IMR-90 (cell line): ENCODE measurements around the gene CD99L2. TPM values are rescaled to one million over a fixed set of nuclear protein-coding genes. Genes with fewer than 3 reads are reported as not detected.

ENCODE experiments used
- ATAC-seq: fragments of 200-7000 bp; cut with Tn5 transposase; 2 replicates; pipeline ENCODE4 v1.9.1; 2020; ENCODE audit warnings: low read depth, mild to moderate bottlenecking, moderate library complexity
- BruUV-seq: library from RNA; stranded (reverse); fragments of 400-500 nt; replicated peaks from 2 replicates; lab custom pipeline; 2021; lab: Mats Ljungman, UMichigan
- CTCF ChIA-PET: fragments of 300-600 bp; formaldehyde crosslinking; extraction: SDS; loops from one replicate; lab custom pipeline; 2021; ENCODE audit warnings: antibody characterized with exemption; lab: Yijun Ruan, JAX
- POLR2A ChIA-PET: fragments of 300-600 bp; sonication (Branson Sonifier 250); formaldehyde crosslinking; loops from one replicate; lab custom pipeline; 2022; ENCODE audit warnings: antibody characterized with exemption; ENCODE audit not compliant: unreplicated experiment; lab: Charles Lee
- DNase-seq: peaks from one replicate; pipeline ENCODE4 v3.0.0; 2013
- H2AFZ ChIP-seq: replicated peaks from 2 replicates; pipeline ENCODE3; 2013; ENCODE audit warnings: low read length, mild to moderate bottlenecking; ENCODE audit not compliant: poor library complexity
- H2AK5ac ChIP-seq: 2 replicates; pipeline ENCODE4 v1.6.1; 2013; ENCODE audit warnings: low read depth, low read length, inconsistent platforms
- H2AK9ac ChIP-seq: replicated peaks from 2 replicates; pipeline ENCODE3; 2013; ENCODE audit warnings: mild to moderate bottlenecking, low read depth, low read length, moderate library complexity; ENCODE audit not compliant: poor library complexity
- H2BK120ac ChIP-seq: 2 replicates; pipeline ENCODE4 v1.6.1; 2013; ENCODE audit warnings: low read depth, low read length, inconsistent platforms
- H2BK15ac ChIP-seq: 3 replicates; pipeline ENCODE4 v1.6.1; 2013; ENCODE audit warnings: low read depth, low read length, inconsistent platforms
- H2BK20ac ChIP-seq: 2 replicates; pipeline ENCODE4 v1.6.1; 2013; ENCODE audit warnings: low read depth, mild to moderate bottlenecking, inconsistent platforms, low read length, moderate library complexity
- H2BK5ac ChIP-seq: 2 replicates; pipeline ENCODE4 v1.6.1; 2013; ENCODE audit warnings: mild to moderate bottlenecking, low read depth, low read length, inconsistent platforms; ENCODE audit not compliant: poor library complexity, severe bottlenecking
- H3K14ac ChIP-seq: replicated peaks from 2 replicates; pipeline ENCODE4 v1.6.1; 2013; ENCODE audit warnings: low read depth, low read length, inconsistent platforms
- H3K18ac ChIP-seq: 2 replicates; pipeline ENCODE4 v1.6.1; 2013; ENCODE audit warnings: low read depth, low read length, control low read depth
- H3K23ac ChIP-seq: 2 replicates; pipeline ENCODE4 v1.6.1; 2013; ENCODE audit warnings: low read depth, low read length, inconsistent platforms
- H3K27ac ChIP-seq: 2 replicates; pipeline ENCODE4 v1.5.1; 2013; ENCODE audit warnings: mild to moderate bottlenecking, control low read depth, low read length; ENCODE audit not compliant: insufficient read depth
- H3K27me3 ChIP-seq: 2 replicates; pipeline ENCODE4 v1.6.1; 2013; ENCODE audit warnings: low read length; ENCODE audit not compliant: control insufficient read depth, insufficient read depth
- H3K36me3 ChIP-seq: 2 replicates; pipeline ENCODE4 v1.6.1; 2013; ENCODE audit warnings: low read length, mixed read lengths; ENCODE audit not compliant: control insufficient read depth, insufficient read depth
- H3K4ac ChIP-seq: 2 replicates; pipeline ENCODE4 v1.6.1; 2013; ENCODE audit warnings: low read depth, low read length, inconsistent platforms
- H3K4me1 ChIP-seq: 2 replicates; pipeline ENCODE4 v1.6.1; 2013; ENCODE audit warnings: low read length, mixed read lengths; ENCODE audit not compliant: control insufficient read depth, insufficient read depth
- H3K4me2 ChIP-seq: 2 replicates; pipeline ENCODE4 v1.6.1; 2013; ENCODE audit warnings: low read depth, mild to moderate bottlenecking, control low read depth, low read length, moderate library complexity
- H3K4me3 ChIP-seq: 2 replicates; pipeline ENCODE4 v1.5.1; 2013; ENCODE audit warnings: low read depth, mild to moderate bottlenecking, control low read depth, low read length, moderate library complexity; ENCODE audit not compliant: insufficient read depth
- H3K56ac ChIP-seq: 2 replicates; pipeline ENCODE4 v1.6.1; 2013; ENCODE audit warnings: low read length, inconsistent platforms; ENCODE audit not compliant: insufficient read depth; ENCODE audit errors: extremely low read depth
- H3K79me1 ChIP-seq, 2 experiments: 2 replicates each; pipeline ENCODE4 v1.6.1; 2013; ENCODE audit warnings: low read length in 2 of 2, inconsistent platforms in 1 of 2, low read depth in 1 of 2
- H3K9ac ChIP-seq: 2 replicates; pipeline ENCODE4 v1.6.1; 2013; ENCODE audit warnings: low read depth, low read length, control low read depth
- H3K9me1 ChIP-seq: 2 replicates; pipeline ENCODE4 v1.6.1; 2013; ENCODE audit warnings: low read length, inconsistent platforms; ENCODE audit not compliant: insufficient read depth
- H3K9me3 ChIP-seq: 2 replicates; pipeline ENCODE4 v1.6.1; 2013; ENCODE audit warnings: low read length; ENCODE audit not compliant: control insufficient read depth, insufficient read depth
- H4K20me1 ChIP-seq: 2 replicates; pipeline ENCODE4 v1.6.1; 2013; ENCODE audit warnings: low read length, inconsistent platforms; ENCODE audit not compliant: insufficient read depth
- H4K5ac ChIP-seq: 2 replicates; pipeline ENCODE4 v1.6.1; 2013; ENCODE audit warnings: mild to moderate bottlenecking, low read depth, low read length, control low read depth
- H4K8ac ChIP-seq, 2 experiments: 2 replicates each; pipeline ENCODE4 v1.6.1; 2013; ENCODE audit warnings: low read depth in 2 of 2, low read length in 2 of 2, control low read depth in 1 of 2, inconsistent platforms in 1 of 2
- H4K91ac ChIP-seq: 2 replicates; pipeline ENCODE4 v1.6.1; 2013; ENCODE audit warnings: low read depth, low read length, inconsistent platforms; ENCODE audit not compliant: insufficient read depth
- BHLHE40 ChIP-seq: fragments of 150-350 bp; IDR thresholded peaks from 2 replicates; pipeline ENCODE4 v1.6.1; 2016; ENCODE audit warnings: mild to moderate bottlenecking, low read depth, low read length
- CEBPB ChIP-seq: IDR thresholded peaks from 2 replicates; pipeline ENCODE4 v1.6.1; 2012; ENCODE audit warnings: low read depth, low read length, improper control_type of control experiment
- CHD1 ChIP-seq: IDR thresholded peaks from 2 replicates; pipeline ENCODE4 v1.6.1; 2012; ENCODE audit warnings: low read depth, low read length, improper control_type of control experiment
- CTCF ChIP-seq: conservative IDR thresholded peaks from 2 replicates; pipeline ENCODE4 v1.5.1; 2012; ENCODE audit warnings: mild to moderate bottlenecking, low read depth, low read length, improper control_type of control experiment
- ELK1 ChIP-seq: fragments of 150-350 bp; IDR thresholded peaks from 2 replicates; pipeline ENCODE4 v1.6.1; 2016; ENCODE audit warnings: low read depth, mild to moderate bottlenecking, low read length, moderate library complexity, borderline replicate concordance
- FOS ChIP-seq: fragments of 150-350 bp; IDR thresholded peaks from 2 replicates; pipeline ENCODE4 v1.6.1; 2016; ENCODE audit warnings: low read depth, low read length
- MAFK ChIP-seq: IDR thresholded peaks from 2 replicates; pipeline ENCODE4 v1.6.1; 2012; ENCODE audit warnings: low read depth, low read length, improper control_type of control experiment
- MAZ ChIP-seq: IDR thresholded peaks from 2 replicates; pipeline ENCODE4 v1.6.1; 2012; ENCODE audit warnings: low read depth, mild to moderate bottlenecking, low read length, improper control_type of control experiment, moderate library complexity, borderline replicate concordance
- MXI1 ChIP-seq: IDR thresholded peaks from 2 replicates; pipeline ENCODE4 v1.6.1; 2012; ENCODE audit warnings: low read depth, mild to moderate bottlenecking, low read length, moderate library complexity, borderline replicate concordance
- NFE2L2 ChIP-seq: fragments of 150-350 bp; IDR thresholded peaks from 2 replicates; pipeline ENCODE4 v1.6.1; 2016; ENCODE audit warnings: low read depth, mild to moderate bottlenecking, low read length
- POLR2A ChIP-seq: IDR thresholded peaks from 2 replicates; pipeline ENCODE4 v1.6.1; 2012; ENCODE audit warnings: mild to moderate bottlenecking, low read depth, low read length
- RAD21 ChIP-seq: IDR thresholded peaks from 2 replicates; pipeline ENCODE4 v1.6.1; 2012; ENCODE audit warnings: low read length, improper control_type of control experiment
- RCOR1 ChIP-seq: IDR thresholded peaks from 2 replicates; pipeline ENCODE4 v1.6.1; 2012; ENCODE audit warnings: mild to moderate bottlenecking, low read length, improper control_type of control experiment; ENCODE audit not compliant: insufficient replicate concordance
- RFX5 ChIP-seq: IDR thresholded peaks from 2 replicates; pipeline ENCODE4 v1.8.0; 2012; ENCODE audit warnings: low read depth, mild to moderate bottlenecking, low read length, moderate library complexity
- SMC3 ChIP-seq: fragments of 150-350 bp; IDR thresholded peaks from 2 replicates; pipeline ENCODE4 v1.6.1; 2016; ENCODE audit warnings: low read depth, mild to moderate bottlenecking, antibody characterized with exemption, low read length, moderate library complexity
- WGBS, 2 experiments: methylation state at CpG; one replicate each; pipeline versions ENCODE4 v1.1.5 to v1.1.7; 2013; ENCODE audit warnings: missing lambda C conversion rate in 2 of 2; ENCODE audit not compliant: insufficient read length in 1 of 2; ENCODE audit errors: extremely low coverage in 2 of 2; 5-methylcytosine and 5-hydroxymethylcytosine counted together
- dilution Hi-C: fragments of 300-500 bp; cut with HindIII; formaldehyde crosslinking; loops from one replicate; pipeline ENCODE4 v1.14.3; 2018; ENCODE audit warnings: low sequenced_read_pairs; ENCODE audit not compliant: unreplicated experiment
- in situ Hi-C: fragments of 300-500 bp; cut with MboI; formaldehyde crosslinking; loops from 3 replicates; pipeline ENCODE4 v1.14.3; 2019; ENCODE audit warnings: low sequenced_read_pairs, inconsistent platforms, mixed read lengths
- intact Hi-C: fragments of 100-400 bp; cut with micrococcal nuclease; formaldehyde crosslinking; loops from 2 replicates; pipeline ENCODE4 v1.10.0; 2022
- polyA plus RNA-seq, 3 experiments: library from polyadenylated mRNA; depleted of rRNA; stranded (reverse); fragments of >200 nt; gene quantifications; 2 replicates each; pipeline ENCODE4 v1.2.3, GENCODE V29; 2012; ENCODE audit warnings: low replicate concordance in 1 of 3
- total RNA-seq: library from RNA; depleted of rRNA; stranded (reverse); fragments of >200 nt; gene quantifications from 2 replicates; pipeline ENCODE4 v1.2.3, GENCODE V29; 2012
- TF ChIP-seq, protein P1 (sequence below): fragments of 150-350 bp; IDR thresholded peaks from 2 replicates; pipeline ENCODE4 v1.6.1; 2017; ENCODE audit warnings: mild to moderate bottlenecking, antibody characterized with exemption, low read length, low read depth

Gene CD99L2
- total and polyA plus RNA-seq, 2 of the 4 experiments (the other 2 are of a cell fraction), result 17.4 to 41.4 TPM

DNA sequence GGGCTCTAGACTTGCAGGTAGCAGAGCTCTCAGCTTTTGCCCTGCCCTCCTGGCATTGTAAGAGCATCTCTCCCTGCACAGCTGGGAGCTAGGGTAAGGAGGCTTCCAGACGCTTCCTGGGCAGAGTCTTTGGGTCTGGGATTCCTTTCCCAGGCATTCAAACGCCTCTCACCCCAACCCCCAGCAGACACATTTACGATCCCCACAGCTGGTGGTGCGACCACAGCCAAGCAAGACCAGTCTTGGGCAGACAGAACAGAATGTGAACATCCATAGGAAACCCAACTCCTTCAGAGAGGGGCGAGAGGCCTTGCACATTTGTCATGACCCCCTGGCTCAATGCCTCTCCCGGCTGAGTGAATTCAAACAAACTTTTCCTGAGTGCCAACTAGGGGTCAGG is 38.1 kb upstream of the CD99L2 start:
- Histone ChIP-seq H2AK9ac (no peak overlapping the region), H2BK15ac (no peak overlapping the region), H3K9me1 (no peaks in the 10 kb centered on the region), H3K18ac (no peak overlapping the region), H4K91ac (no peak overlapping the region), H3K9ac (no peak overlapping the region), H2BK120ac (no peak overlapping the region), H3K27ac (no peak overlapping the region), H3K36me3 (no peaks in the 10 kb centered on the region), H3K4ac (no peak overlapping the region), H3K4me2 (no peak overlapping the region), H3K9me3 (peaks cover 2% of the 10 kb centered on the region), H3K79me1 (no peaks in the 10 kb centered on the region), H2AFZ (no peak overlapping the region), H2BK20ac (no peak overlapping the region), H2BK5ac (no peak overlapping the region), H3K4me1 (no peaks in the 10 kb centered on the region), H4K8ac (no peak overlapping the region; a peak in 1 of 4 replicates), H2AK5ac (no peak overlapping the region), H3K4me3 (no peak overlapping the region), H3K56ac (no peak overlapping the region), H4K20me1 (no peaks in the 10 kb centered on the region), H3K27me3 (no peaks in the 10 kb centered on the region; the same call in none of the 2 replicates), H3K23ac (no peak overlapping the region), H3K14ac (no peak overlapping the region), H4K5ac (no peak overlapping the region)
- WGBS, 2 experiments, result no CpG with 5 or more reads among the region's 6 CpGs
- TF ChIP-seq MAZ (no peak), BHLHE40 (no peak), NFE2L2 (no peak), RFX5 (no peak), RAD21 (no peak), CHD1 (no peak), POLR2A (no peak), MAFK (no peak), CEBPB (no peak), SMC3 (no peak), ELK1 (no peak), RCOR1 (no peak), CTCF (no peak), MXI1 (no peak), FOS (no peak)
- TF ChIP-seq, protein P1, sequence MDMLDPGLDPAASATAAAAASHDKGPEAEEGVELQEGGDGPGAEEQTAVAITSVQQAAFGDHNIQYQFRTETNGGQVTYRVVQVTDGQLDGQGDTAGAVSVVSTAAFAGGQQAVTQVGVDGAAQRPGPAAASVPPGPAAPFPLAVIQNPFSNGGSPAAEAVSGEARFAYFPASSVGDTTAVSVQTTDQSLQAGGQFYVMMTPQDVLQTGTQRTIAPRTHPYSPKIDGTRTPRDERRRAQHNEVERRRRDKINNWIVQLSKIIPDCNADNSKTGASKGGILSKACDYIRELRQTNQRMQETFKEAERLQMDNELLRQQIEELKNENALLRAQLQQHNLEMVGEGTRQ, result no peak
- POLR2A ChIA-PET, result no interaction called here
- CTCF ChIA-PET, result interaction anchor here (0.7 kb wide), 1 partner anchor 146 kb away, joined by 3 read pairs; no protein-coding TSS in a partner anchor
- DNase-seq (no peak), ATAC-seq (peak; percentile 18; the same call in 1 of the 2 replicates)
- in situ Hi-C loops (no loop called here), dilution Hi-C loops (no loop called here), intact Hi-C loops (no loop called here)
- no TSS peak for BruUV-seq
